ENCODE results near the gene ADCY5.

ADCY5 gene

DNA sequence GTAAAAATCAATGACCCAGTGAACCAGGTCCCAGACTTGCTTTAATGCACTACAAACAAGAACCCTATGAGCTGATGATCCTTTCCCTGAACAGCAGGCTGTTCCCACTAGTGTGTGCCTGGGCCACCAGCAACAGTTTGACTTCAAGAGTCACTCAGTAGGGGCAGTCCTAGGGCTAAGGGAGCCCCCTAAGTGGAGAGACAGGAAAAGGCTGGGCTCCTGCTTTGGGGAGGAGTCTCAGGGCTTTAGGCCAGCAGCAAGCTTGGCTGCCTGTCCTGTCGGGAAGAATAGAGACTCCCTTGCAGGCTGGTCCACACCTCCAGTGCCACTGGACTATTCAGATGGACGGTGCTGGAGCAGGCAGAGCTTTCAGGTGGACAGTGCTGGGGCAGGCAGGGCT, 29.4 kb upstream of the ADCY5 start:
- DNase-seq (ENCODE audit: low read depth) = no peak
- H3K4me3 ChIP-seq (ENCODE audit: control insufficient read depth, low read depth, low read length) = no peak overlapping the region
- TF ChIP-seq, protein P1, sequence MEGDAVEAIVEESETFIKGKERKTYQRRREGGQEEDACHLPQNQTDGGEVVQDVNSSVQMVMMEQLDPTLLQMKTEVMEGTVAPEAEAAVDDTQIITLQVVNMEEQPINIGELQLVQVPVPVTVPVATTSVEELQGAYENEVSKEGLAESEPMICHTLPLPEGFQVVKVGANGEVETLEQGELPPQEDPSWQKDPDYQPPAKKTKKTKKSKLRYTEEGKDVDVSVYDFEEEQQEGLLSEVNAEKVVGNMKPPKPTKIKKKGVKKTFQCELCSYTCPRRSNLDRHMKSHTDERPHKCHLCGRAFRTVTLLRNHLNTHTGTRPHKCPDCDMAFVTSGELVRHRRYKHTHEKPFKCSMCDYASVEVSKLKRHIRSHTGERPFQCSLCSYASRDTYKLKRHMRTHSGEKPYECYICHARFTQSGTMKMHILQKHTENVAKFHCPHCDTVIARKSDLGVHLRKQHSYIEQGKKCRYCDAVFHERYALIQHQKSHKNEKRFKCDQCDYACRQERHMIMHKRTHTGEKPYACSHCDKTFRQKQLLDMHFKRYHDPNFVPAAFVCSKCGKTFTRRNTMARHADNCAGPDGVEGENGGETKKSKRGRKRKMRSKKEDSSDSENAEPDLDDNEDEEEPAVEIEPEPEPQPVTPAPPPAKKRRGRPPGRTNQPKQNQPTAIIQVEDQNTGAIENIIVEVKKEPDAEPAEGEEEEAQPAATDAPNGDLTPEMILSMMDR (conservative IDR thresholded peaks at IDR 0.05; ENCODE audit: control insufficient read depth, insufficient read depth, low read depth, low read length) = no peak

DNA sequence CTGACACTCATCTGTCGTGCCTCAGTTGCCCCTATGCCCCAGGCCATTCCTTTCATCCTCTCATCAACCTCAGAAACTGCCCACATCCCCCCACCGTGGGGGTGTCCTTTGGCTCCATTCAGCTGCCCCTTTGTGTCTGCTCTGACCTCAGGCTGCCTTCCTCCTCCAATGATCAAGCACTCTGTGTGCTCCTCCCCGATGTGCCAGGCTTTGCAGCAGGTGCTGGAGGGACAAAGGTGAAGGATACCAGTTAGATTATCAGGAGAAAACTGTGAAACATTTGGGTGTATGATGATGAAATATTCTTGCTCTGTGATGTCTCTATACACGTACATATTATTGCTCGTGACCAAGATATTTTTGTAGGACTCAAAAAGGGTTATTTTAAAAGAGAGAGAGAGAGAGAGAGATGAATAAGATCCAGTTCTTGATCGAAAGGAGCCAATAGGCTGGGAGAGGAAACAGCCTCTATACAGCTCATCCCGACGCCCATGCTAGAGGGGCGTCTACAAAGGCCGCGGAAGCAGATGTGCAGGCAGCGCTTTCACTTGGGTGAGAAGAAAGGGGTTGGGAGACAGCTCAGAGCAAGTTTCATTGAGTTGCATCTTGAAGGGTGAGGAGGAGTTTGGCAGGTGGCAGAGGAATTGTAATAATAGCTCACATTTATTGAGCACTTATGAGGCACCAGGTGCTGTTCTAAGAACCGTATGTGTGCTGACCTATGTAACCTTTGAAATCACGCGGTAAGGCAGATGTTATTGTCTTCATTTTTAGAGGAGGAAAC, 28.3 kb upstream of the ADCY5 start:
- no peak for DNase-seq (ENCODE audit: low read depth)
- no peak overlapping the region for H3K4me3 ChIP-seq (ENCODE audit: control insufficient read depth, low read depth, low read length)
- TF ChIP-seq, protein P1 (conservative IDR thresholded peaks at IDR 0.05; ENCODE audit: control insufficient read depth, insufficient read depth, low read depth, low read length) = no peak

- TF ChIP-seq, protein P1 (conservative IDR thresholded peaks at IDR 0.05; ENCODE audit: control insufficient read depth, insufficient read depth, low read depth, low read length) = no peak
- no peak for DNase-seq (ENCODE audit: low read depth)
- no peak overlapping the region for H3K4me3 ChIP-seq (ENCODE audit: control insufficient read depth, low read depth, low read length)
These were observed 26.9 kb upstream of the ADCY5 start for GRCh38 chr3:123475786-123476185.

DNA sequence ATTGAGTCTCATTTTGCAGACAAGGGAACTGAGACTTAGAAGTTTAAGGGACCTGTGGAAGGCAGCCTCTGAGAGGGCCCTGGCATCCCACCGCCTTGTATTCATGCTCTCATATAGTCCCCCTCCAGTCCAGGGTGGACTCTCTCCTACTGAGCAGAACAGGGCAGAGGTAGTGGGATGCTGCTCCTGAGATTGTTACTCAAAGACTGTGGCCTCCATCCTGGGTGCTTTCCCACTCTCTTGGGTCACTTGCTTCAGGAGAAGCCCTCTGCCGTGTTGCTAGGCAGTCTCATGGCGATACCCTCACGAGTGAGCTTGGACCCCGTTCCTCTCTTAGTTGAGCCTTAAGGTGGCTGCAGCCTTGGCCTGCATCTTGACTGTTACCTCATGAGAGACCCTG, 22.2 kb upstream of the ADCY5 start:
- H3K4me3 ChIP-seq (ENCODE audit: control insufficient read depth, low read depth, low read length) = no peak overlapping the region
- TF ChIP-seq, protein P1 (conservative IDR thresholded peaks at IDR 0.05; ENCODE audit: control insufficient read depth, insufficient read depth, low read depth, low read length) = no peak
- DNase-seq (ENCODE audit: low read depth) = no peak

DNA sequence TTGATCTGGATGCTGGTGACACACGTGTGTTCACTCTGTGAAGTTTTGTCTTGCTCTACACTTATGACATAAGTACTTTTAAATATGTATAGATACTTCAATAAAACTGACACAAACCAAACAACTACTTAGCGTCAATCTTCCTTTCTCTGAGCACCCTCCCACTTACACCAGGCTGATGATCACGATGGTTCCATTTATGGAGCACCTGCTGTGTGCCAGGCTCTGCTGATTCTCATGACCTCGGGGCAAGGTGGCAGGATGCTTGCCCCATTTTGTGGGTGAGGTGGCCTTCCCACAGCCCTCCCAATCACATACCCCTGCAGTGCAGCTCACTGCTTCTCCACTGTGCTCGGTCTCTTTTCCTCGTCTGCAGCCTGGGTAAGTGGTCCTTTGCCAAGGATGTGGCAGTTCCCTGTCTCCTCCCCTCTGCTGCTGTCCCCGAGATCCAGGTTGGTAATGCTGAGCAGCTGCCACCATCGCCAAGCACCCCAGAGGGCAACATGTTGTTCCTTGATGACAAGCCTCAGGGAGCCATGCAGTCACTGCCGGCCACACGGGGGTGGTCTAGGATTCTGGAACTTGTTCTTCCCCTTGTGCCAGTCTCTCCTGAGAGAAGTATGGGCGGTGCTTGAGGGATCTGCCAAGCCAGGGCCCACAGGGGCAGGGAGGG, 20.6 kb upstream of the ADCY5 start:
- TF ChIP-seq, protein P1 (conservative IDR thresholded peaks at IDR 0.05; ENCODE audit: control insufficient read depth, insufficient read depth, low read depth, low read length) = no peak
- H3K4me3 ChIP-seq (ENCODE audit: control insufficient read depth, low read depth, low read length) = no peak overlapping the region
- no peak for DNase-seq (ENCODE audit: low read depth)

GRCh38 chr3:123467046-123467445, 18.2 kb upstream of the ADCY5 start:
- TF ChIP-seq, protein P1 (conservative IDR thresholded peaks at IDR 0.05; ENCODE audit: control insufficient read depth, insufficient read depth, low read depth, low read length) = no peak
- no peak for DNase-seq (ENCODE audit: low read depth)
- no peak overlapping the region for H3K4me3 ChIP-seq (ENCODE audit: control insufficient read depth, low read depth, low read length)

Measured in fibroblast of mammary gland (primary cell).